Activated gamma-delta T cell (primary cell): ENCODE data around the gene ZNF502.
"Not testable (repeated sequence)": the region's sequence is repeated elsewhere in the genome, so short reads cannot be mapped to it uniquely, and the experiment has no call there.

Experiments
- DNase-seq: peaks from one replicate; lab custom pipeline; 2025; lab: John Stamatoyannopoulos, UW
- total RNA-seq, 2 donors: gene quantifications; one replicate each; lab custom pipeline; 2026; lab: John Stamatoyannopoulos, UW

Gene ZNF502
- 4.2 to 11.7 reads per million in 2 donors for total RNA-seq

DNA sequence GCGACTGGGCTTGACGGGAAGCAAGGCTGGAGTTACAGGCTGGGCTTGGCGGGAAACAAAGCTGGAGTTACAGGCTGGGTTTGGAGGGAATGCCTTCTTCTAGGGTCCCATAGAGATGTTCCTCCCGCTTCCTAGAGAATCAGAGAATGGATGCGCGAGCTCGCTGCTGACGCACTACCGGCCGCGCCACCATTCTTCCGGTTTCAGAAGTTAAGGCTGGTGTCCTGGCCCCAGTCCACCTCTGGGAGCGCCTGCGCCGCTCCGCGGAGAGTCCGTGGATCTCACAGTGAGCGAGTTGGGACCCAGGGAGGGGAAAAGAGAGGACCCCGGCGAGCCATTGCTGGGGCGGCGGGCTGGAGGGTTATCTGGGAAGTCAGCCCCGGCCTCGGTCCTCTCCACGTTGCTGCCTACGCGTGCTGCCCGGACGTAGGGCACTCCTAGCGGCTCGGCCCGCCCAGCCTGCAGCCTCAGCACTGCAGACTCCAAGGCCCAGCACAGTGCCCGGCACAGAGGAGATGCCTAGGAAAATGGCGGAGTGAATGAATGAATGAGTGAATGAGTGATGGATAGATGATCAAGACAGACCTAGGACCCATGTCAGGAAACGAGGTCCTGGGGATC lies at the start of gene ZNF502:
Gene ZNF502, plus strand, starts transcription at position 206 of the 621 bp plus-strand sequence. CDS start 7,602 bp downstream, outside the sequence.
- DNase-seq, result peak; percentile 28

- no peak for DNase-seq
Measured at GRCh38 chr3:44665173-44665572, 47.3 kb upstream of the ZNF502 start.

DNA sequence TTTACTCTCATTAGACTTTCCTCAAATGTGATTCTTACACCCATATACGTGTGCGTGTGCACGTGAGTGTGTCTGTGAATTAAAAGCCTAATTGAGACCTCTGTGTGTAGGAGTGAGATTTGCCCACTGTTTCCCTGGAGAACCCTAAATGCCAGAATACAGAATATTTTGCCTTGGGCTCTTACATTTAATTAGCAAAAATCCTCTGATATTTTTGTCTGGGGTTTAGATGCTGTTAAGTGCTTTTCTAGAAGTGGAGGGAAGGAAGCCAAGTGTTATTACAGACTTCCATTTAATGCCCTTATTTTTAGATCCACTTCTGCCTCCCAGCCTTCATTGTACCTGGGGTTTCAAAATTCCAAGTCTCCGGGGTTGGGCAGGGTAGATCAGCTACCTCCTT lies 46.1 kb upstream of the ZNF502 start:
- no peak for DNase-seq

DNA sequence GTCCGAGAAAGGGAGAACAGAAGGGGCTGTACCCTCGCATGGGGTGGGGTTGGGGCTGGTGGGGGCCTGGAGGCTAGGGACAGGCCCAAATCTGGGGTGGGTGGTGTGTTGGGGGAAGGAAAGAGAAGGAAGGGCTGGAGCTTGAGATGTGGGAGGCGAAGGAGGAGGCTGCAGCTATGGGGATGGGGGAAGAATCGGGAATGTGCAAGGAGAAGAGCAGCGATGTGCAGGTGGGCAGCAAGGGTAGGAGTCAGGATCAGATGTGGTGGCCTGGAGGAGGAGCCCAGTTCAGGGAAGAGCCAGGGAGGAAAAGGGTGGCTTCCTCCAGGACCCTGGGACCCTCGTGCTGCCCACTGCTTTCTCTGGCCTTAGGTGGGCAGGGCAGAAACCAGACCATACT lies 42.7 kb upstream of the ZNF502 start:
- no peak for DNase-seq

DNA sequence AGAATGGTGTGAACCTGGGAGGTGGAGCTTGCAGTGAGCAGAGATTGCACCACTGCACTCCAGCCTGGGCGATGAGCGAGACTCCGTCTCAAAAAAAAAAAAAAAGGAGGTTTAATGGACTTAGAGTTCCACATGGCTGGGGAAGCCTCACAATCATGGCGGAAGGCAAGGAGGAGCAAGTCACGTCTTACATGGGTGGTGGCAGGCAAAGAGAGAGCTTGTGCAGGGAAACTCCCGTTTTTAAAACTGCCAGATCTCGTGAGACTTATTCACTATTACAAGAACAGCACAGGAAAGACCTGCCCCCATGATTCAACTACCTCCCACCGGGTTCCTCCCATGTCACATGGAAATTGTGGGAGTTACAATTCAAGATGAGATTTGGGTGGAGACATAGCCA lies 39.0 kb upstream of the ZNF502 start:
- DNase-seq, result not testable (repeated sequence)

GRCh38 chr3:44674211-44674610 lies 38.2 kb upstream of the ZNF502 start:
- no peak for DNase-seq

GRCh38 chr3:44678480-44679116 lies 33.9 kb upstream of the ZNF502 start:
- DNase-seq, result no peak

- no peak for DNase-seq
Measured at GRCh38 chr3:44680921-44681455, 31.5 kb upstream of the ZNF502 start.

DNA sequence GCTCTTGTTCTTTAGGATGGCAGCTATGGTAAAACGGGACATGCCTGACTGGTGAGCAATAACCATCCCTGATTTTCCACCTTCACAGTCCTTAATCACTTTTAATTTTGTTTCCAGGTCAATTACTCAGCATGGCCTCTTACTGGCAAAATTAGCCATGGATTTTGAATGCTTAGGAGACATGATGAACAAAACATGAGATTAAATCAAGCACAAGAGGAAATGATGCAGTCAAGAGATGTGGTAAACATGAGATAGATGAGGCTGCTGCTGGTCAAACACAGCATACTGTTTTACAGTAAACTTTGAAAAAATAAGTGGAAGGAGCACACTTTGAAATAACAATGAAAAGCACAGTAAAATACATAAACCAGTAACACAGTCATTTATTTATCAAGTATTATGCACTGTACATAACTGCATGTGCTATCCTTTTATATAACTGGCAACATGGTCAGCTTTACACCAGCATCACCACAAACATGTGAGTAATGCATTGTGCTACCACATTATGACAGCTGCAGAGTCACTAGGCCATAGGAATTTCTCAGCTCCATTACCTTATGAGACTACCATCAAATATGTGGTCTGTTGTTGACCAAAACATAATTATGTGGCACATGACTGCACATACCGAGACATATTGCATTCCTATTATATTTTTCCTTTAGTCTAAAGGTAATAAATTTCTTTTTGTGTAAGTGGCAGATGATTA lies 30.1 kb upstream of the ZNF502 start:
- no peak for DNase-seq

GRCh38 chr3:44685128-44685800 lies 27.2 kb upstream of the ZNF502 start:
- DNase-seq, result peak; percentile 29

DNA sequence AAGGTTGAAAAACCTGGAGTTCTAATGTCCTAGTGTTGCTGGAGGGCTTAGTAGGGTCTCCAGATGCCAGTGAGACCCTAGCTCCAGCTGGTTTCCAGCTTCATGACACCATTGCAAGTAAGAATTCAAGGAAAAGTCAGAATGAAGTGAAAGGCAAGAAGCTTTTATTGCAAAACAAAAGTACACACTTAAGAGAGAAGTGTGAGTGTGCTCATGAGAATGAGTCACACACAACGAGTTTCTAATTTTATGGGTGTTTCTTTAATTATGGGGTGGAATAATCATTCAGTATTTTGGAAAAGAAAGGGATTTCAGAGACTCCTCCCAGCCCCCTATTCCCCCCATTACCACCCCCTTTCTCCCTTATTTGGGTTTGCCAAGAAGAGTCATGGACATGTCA lies 24.6 kb upstream of the ZNF502 start:
- DNase-seq, result no peak

- DNase-seq, result no peak
Measured at GRCh38 chr3:44721231-44722102, 9.0 kb downstream of the ZNF502 start.

- DNase-seq, result no peak
Measured at GRCh38 chr3:44722103-44722401, 9.6 kb downstream of the ZNF502 start.

- DNase-seq, result peak; percentile 73
Measured at GRCh38 chr3:44729384-44729910, 17.0 kb downstream of the ZNF502 start, which contains the start of gene ZNF501. TSS of gene ZNF501 (plus strand) at chr3:44729635. CDS start at chr3:44734422, 4,787 bp downstream.

DNA sequence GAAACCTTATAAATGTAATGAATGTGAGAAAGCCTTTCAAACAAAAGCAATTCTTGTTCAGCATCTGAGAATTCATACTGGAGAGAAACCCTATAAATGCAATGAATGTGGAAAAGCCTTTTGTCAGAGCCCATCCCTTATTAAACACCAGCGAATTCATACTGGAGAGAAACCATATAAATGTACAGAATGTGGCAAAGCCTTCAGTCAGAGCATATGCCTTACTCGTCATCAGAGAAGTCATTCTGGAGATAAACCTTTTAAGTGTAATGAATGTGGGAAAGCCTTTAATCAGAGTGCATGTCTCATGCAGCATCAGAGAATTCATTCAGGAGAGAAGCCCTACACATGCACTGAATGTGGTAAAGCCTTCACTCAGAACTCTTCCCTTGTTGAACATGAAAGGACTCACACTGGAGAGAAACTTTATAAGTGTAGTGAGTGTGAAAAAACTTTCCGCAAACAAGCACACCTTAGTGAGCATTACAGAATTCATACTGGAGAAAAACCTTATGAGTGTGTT lies 22.2 kb downstream of the ZNF502 start:
- DNase-seq, result no peak

DNA sequence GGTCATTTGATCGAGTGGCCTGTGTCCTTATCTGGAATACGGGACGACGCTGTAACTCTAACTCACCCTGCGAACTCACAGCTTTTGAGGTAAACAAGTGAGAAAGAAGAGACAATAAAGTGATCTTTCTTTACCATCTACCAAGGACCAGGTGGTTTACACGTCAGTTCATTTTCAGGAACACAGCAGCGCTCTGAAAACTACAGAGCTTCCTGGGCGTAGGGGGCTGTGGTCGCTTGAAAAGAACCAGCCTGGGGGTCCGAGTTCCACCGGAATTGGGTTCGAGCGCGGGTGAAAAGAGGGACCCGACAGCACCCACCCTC lies 48.6 kb downstream of the ZNF502 start:
- DNase-seq, result no peak

DNA sequence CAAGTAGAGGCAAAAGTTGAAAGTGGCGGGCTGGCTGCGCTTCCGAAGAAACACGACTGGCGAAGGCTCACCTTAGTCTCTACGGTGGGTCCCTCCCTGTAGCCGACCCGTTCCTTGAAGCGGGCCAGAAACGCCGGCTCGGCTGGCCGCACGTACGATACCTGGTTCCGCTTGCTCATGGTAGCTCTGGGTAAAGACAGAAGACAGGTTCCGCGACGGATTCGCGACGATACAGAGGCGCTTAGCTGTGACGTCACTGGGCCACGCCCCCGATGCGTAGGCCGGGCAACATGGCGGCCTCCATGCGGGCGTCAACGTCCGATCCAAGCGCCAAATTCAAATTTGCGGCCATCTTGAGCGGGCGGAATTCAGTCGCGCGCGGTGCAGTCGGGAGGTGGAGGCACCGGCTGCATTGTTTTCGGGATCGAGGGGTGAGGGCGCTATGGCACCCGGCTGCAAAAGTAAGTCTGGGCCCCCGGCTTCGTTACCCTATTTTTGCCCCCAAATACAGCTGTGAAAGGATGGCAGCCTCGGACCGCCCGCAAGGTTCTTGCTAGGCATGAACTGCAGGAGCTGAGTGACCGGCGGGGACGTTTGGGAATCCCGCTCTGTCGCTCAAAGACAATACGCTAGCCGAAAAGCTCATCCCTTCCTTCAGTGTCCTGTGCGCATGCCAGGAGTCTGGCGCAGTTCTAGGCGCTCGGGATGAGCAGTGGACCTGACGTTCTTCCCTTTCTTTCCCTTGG lies 49.1 kb downstream of the ZNF502 start, which contains the start of the genes KIAA1143 and KIF15:
Gene KIAA1143, minus strand, starts transcription at position 196 of the 746 bp plus-strand sequence. Its CDS starts 17 bp downstream, at position 179.
Gene KIF15, plus strand, starts transcription at position 371 of the 746 bp plus-strand sequence. Its CDS starts 72 bp downstream, at position 443.
- peak; percentile 88 for DNase-seq

- no peak for DNase-seq
Measured at GRCh38 chr3:44762170-44762677, 49.8 kb downstream of the ZNF502 start.

DNA sequence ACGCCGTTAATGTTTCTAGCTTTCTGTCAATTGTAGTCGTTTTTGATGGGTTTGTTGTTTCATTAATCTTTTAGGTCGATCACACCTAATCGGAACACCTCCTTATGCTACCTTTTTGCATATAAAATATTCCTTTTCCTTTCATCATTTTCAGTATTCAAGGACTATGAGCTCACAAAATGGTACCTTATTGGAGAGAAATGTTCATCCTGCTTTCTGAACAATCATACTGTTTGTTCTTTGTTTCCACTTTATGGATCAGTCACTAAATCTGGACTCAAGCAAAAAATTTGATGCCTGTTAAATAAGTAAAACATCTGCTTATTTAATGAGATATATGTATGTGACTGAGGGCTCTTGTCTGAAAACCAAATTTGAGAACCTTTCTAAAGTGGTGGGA lies 50.2 kb downstream of the ZNF502 start:
- no peak for DNase-seq

DNA sequence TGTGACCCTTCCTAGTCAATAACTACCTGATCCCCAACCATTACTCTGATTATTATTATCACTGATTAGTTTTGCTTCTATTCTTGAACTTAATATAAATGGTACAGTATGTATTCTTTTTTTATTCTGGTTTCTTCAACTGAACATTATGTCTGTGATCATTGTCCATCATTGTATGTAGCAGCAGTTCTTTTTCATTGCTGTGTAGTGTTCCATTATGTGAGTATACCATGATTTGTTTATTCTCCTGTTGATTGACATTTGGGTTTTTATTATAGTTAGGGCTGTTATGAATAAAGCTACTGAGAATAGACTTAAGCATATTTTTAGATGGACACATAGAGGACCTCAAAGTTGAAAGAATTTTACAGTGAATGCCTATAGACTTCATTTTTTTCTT lies 51.8 kb downstream of the ZNF502 start:
- no peak for DNase-seq
